OCI-LY7 (cell line): ENCODE data around the gene SLAMF8.
A peak's percentile ranks its signal among the peaks of the same experiment; 100 is the strongest.

Experiments used
- CTCF ChIP-seq: fragments of 200-600 bp; sonication (generic); conservative IDR thresholded peaks from 2 replicates; pipeline ENCODE4 v1.5.1; 2014; ENCODE audit warnings: mild to moderate bottlenecking, antibody characterized with exemption, low read length, moderate library complexity, mixed read lengths
- EZH2phosphoT487 ChIP-seq: fragments of 200-600 bp; sonication (generic); IDR thresholded peaks from 2 replicates; pipeline ENCODE4 v1.6.1; 2018; ENCODE audit warnings: low read depth, borderline replicate concordance, mild to moderate bottlenecking, mixed run types, antibody characterized with exemption, low read length, moderate library complexity, mixed read lengths

- TF ChIP-seq CTCF: peak; percentile 75
- TF ChIP-seq EZH2phosphoT487: no peak
Measured at GRCh38 chr1:159780583-159781582, 45.8 kb upstream of the SLAMF8 start, which contains the start of gene DUSP23.
